ENCODE results near the gene GGT5.
"Not testable (repeated sequence)": the region's sequence is repeated elsewhere in the genome, so short reads cannot be mapped to it uniquely, and the experiment has no call there.

GGT5 gene

GRCh38 chr22:24264329-24264896, 19.5 kb upstream of the GGT5 start:
- not testable (repeated sequence) for DNase-seq

- not testable (repeated sequence) for DNase-seq
Observed at GRCh38 chr22:24263479-24263878, 18.6 kb upstream of the GGT5 start.

- DNase-seq, result not testable (repeated sequence)
Observed at GRCh38 chr22:24262185-24262749, 17.4 kb upstream of the GGT5 start.

- peak in 16 of 56 donors; percentile 7 to 67 (median 32) for DNase-seq
Observed at GRCh38 chr22:24259459-24259858, 14.6 kb upstream of the GGT5 start.

GRCh38 chr22:24256736-24257135, 11.9 kb upstream of the GGT5 start:
- not testable (repeated sequence) for DNase-seq

- not testable (repeated sequence) for DNase-seq
Observed at GRCh38 chr22:24256136-24256535, 11.3 kb upstream of the GGT5 start.

- not testable (repeated sequence) for DNase-seq
Observed at GRCh38 chr22:24253126-24253525, 8.2 kb upstream of the GGT5 start.

GRCh38 chr22:24251286-24251685, 6.4 kb upstream of the GGT5 start:
- DNase-seq, result not testable (repeated sequence)

- DNase-seq, result not testable (repeated sequence)
Observed at GRCh38 chr22:24249413-24249812, 4.5 kb upstream of the GGT5 start.

GRCh38 chr22:24248611-24249010, 3.7 kb upstream of the GGT5 start:
- DNase-seq, result not testable (repeated sequence)

- DNase-seq, result peak in 55 of 56 donors; percentile 15 to 85 (median 67)
Observed at GRCh38 chr22:24247564-24248344, 2.9 kb upstream of the GGT5 start.

- no peak for DNase-seq
Observed at GRCh38 chr22:24247011-24247507, 2.2 kb upstream of the GGT5 start.

GRCh38 chr22:24245584-24246561, 991 bp upstream of the GGT5 start:
- not testable (repeated sequence) for DNase-seq

GRCh38 chr22:24244144-24244787, 616 bp downstream of the GGT5 start:
- peak in 2 of 56 donors; percentile 12 to 17 for DNase-seq

GRCh38 chr22:24243417-24243816, 1.5 kb downstream of the GGT5 start:
- not testable (repeated sequence) for DNase-seq

- not testable (repeated sequence) for DNase-seq
Observed at GRCh38 chr22:24240985-24241692, 3.7 kb downstream of the GGT5 start.

GRCh38 chr22:24240381-24240780, 4.5 kb downstream of the GGT5 start:
- DNase-seq, result no peak

GRCh38 chr22:24238101-24238694, 6.7 kb downstream of the GGT5 start:
- not testable (repeated sequence) for DNase-seq

GRCh38 chr22:24236656-24237055, 8.2 kb downstream of the GGT5 start:
- no peak for DNase-seq
